ENCODE measurements around the gene ULBP1.
"Not testable (repeated sequence)": the region's sequence is repeated elsewhere in the genome, so short reads cannot be mapped to it uniquely, and the experiment has no call there.

Gene ULBP1

DNA sequence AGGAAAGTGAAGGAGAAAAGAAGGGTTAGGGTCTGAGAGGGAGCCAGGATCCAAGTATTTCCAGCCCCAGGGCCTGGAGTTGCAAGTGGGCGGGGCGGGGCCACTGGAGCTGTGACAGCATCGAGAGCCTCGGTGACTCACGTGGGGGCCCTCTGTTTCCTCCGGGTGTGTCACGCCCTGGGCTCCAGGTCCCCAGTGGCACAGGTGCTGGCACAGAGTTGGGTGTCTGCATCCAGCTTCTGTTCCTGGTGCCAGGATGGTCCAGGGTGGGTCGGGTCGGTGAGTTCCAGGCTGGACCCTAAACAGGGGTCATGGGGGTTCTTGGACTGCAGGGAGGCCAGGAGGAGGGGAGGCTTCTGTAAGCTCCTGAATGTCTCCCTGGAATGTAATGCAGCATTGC, 44.8 kb downstream of the ULBP1 start:
- DNase-seq: no peak

DNA sequence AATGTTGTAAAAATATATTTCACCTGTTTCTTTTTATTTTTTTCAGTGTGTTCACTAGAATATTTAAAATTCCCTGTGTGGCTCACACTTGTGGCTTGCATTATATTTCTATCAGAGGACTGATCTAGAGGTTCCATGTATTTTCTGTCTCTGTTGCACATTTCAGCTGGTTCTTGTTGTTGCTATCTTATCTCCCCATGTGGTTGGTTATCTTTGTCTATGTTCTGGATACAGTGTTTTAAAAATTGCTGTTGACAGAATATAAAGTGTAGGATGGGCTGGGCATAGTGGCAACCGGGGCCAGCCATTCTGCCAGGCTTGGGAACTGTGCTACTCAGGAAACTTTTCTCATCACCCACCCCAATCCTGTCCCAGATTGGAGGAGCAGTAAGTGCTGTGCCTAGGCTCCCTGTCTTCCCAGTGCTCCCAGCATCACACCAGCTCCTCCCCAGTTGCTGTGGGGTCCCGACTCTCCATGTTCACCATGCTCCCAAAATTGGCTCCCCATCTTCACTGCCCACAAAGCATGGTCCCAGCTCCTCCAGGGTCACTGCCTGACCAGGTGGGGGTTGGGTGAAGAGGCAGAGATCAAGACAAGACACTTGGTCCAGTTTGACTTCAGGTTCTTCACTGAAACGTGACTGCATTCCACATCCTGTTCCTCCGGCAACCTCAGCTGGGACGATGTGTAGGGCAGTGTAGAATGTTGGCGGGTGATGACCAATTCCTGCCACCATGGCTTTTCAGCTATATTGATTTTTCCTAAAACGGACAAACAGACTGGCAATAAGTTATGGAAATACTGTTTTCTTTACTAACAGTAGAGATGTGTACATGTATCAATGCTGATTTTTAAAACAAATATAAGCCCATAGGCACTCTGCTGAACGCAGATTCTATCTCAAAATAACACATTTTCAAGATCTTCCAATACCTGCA, 49.4 kb downstream of the ULBP1 start:
- DNase-seq: not testable (repeated sequence)

DNA sequence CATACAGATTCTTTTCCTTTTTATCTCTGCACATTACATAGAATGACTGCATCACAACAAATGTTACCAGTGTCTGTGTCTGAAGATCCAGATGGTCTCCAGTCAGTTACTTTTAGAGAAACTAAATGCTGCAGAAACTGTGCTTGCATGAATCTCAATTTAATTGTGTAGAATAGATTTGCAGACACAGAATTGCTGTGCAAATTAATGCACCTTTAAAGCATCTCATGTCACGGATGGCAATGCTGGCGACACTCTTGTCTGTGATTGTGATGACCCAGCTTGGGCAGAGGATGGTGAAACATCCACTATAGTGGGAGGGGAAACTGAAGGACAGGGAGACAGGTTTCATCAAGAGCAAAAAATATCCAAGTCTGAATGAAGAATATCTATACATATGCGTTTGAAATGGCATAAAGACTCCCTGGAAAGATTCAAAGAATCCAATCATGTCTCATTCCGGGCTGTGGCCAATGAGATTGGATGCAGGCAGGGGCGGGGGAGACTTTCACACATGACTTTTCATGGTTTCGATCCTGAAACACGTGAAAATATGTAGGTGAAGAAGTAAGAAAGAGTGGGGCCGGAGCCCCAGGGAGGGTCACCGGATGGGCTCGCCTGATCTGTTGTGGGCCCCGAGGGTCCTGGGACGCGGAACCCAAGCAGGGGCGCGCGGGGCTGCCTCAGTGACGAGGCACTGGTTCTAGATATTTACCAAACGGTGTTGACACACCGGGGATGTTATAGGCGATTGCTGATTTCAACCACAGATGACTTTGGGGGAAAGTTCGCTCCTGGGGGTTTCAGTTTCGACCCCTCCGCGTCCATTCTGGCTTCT, 50.3 kb downstream of the ULBP1 start:
- DNase-seq: not testable (repeated sequence)

GRCh38 chr6:150014623-150015280, 51.0 kb downstream of the ULBP1 start:
- DNase-seq: not testable (repeated sequence)

GRCh38 chr6:150015281-150016001, 51.7 kb downstream of the ULBP1 start:
- DNase-seq: not testable (repeated sequence)

DNA sequence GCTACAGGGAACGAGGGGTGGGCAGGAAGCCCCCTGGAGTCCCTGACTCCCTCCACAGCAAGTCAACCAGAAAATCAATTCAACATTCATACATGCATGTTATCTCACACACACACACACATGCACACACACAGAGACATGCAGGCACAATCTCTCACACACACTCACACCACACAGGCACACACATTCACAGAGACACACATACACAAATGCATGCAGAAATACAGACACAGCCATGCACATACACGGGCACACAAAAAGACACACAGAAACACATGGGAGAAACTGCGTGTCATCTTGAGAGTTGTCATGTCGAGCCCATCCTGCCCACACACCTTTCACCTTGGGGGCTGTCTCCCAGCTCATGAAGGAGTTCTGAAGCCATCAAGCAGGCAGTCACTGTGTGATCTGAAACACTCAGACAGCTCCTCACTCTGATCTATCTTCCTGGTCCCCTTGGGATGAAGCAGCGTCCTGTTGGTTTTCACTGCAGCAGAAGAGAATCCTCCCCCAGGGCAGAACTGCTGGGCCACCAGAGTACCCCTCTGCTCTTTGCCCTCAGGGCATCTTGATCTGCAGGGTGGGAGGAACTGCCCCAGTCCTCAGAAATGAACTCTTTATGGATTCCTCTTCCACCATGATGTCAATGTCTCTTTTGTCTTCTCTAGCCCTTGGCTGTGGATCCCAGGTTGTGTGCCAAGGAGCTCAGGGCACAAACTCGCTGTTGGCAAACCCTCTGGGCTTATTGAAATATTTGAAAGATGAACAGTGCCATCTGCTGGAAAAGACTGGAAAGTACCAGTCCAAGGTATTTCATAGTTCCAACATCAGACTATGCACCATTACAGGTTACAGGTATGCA, 52.8 kb downstream of the ULBP1 start:
- peak; percentile 51 for DNase-seq

DNA sequence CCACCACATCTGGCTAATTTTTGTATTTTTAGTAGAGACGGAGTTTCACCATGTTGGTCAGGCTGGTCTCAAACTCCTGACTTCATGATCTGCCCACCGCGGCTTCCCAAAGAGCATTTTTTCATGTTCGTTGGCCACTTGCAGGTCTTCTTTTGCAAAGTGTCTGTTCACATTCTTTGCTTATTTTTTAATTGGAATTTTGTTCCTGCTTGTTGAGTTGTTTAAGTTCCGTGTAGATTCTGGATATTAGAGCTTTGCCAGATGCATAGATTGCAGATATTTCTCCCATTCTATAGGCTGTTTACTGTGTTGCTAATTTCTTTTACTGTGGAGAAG, 53.4 kb downstream of the ULBP1 start:
- DNase-seq: not testable (repeated sequence)

GRCh38 chr6:150018846-150019580, 55.3 kb downstream of the ULBP1 start:
- DNase-seq: no peak

GRCh38 chr6:150021870-150022269, 58.1 kb downstream of the ULBP1 start:
- not testable (repeated sequence) for DNase-seq

All from fibroblast of skin of right quadriceps (primary cell).